Calu3 (cell line): Measurements from ENCODE around the gene GUK1. TPM values are rescaled to one million over a fixed set of nuclear protein-coding genes. Genes with fewer than 3 reads are reported as not detected.

ENCODE experiments used
- BruUV-seq: library from RNA; stranded (reverse); fragments of 400-500 nt; replicated peaks from 2 replicates; lab custom pipeline; 2021; lab: Mats Ljungman, UMichigan
- CTCF ChIA-PET: fragments of 300-600 bp; sonication (Branson Sonifier 250); formaldehyde crosslinking; loops from one replicate; lab custom pipeline; 2022; ENCODE audit warnings: antibody characterized with exemption; lab: Charles Lee
- DNase-seq: peaks from one replicate; pipeline ENCODE4 v3.0.0; 2022
- H3K27ac Mint-ChIP-seq: one replicate; pipeline ENCODE4 v1.8.0; 2022; ENCODE audit warnings: mixed read lengths; ENCODE audit not compliant: unreplicated experiment
- H3K27me3 Mint-ChIP-seq: one replicate; pipeline ENCODE4 v1.8.0; 2022; ENCODE audit warnings: mixed read lengths; ENCODE audit not compliant: unreplicated experiment
- H3K36me3 Mint-ChIP-seq: one replicate; pipeline ENCODE4 v1.8.0; 2022; ENCODE audit warnings: mild to moderate bottlenecking, moderate library complexity, mixed read lengths; ENCODE audit not compliant: insufficient read depth, unreplicated experiment
- H3K4me1 Mint-ChIP-seq: one replicate; pipeline ENCODE4 v1.8.0; 2022; ENCODE audit warnings: mild to moderate bottlenecking, low read depth, mixed read lengths; ENCODE audit not compliant: unreplicated experiment
- H3K4me3 Mint-ChIP-seq: one replicate; pipeline ENCODE4 v1.8.0; 2022; ENCODE audit warnings: mild to moderate bottlenecking, low read depth, moderate library complexity, mixed read lengths; ENCODE audit not compliant: unreplicated experiment
- H3K9me3 Mint-ChIP-seq: one replicate; pipeline ENCODE4 v1.8.0; 2022; ENCODE audit warnings: low read depth, mixed read lengths; ENCODE audit not compliant: unreplicated experiment
- intact Hi-C: fragments of 100-400 bp; cut with micrococcal nuclease; formaldehyde crosslinking; loops from one replicate; pipeline ENCODE4 v1.10.0; 2022; ENCODE audit not compliant: unreplicated experiment
- total RNA-seq: library from RNA; stranded (reverse); gene quantifications from 2 replicates; pipeline ENCODE4 v1.2.3, GENCODE V29; 2022
- TF ChIP-seq, protein P1 (sequence below): fragments of 200-600 bp; IDR thresholded peaks from one replicate; pipeline ENCODE4 v1.8.0; 2022; ENCODE audit warnings: antibody characterized with exemption; ENCODE audit not compliant: unreplicated experiment

The GUK1 gene
- total RNA-seq, 1 experiment from 2014 or later: 238 TPM

DNA sequence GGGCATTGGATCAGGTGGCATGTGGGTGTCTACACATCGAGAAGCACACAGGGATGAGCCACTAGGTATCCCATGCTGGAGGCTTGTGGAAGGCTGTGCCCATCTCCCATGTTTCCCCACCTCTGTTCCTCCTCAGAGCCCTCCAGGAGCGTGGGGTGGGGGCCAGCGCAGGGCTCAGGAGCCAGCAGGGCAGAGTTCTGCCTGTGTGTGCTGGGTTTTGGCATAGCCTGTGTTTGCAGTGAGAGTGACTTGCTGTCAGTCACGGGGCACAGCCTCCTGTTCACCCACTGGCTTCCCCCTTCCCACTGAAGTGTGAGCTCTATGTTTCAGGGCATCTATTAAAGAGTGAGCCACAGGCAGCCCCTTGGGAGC, 35.9 kb downstream of the GUK1 start:
- TF ChIP-seq, protein P1, sequence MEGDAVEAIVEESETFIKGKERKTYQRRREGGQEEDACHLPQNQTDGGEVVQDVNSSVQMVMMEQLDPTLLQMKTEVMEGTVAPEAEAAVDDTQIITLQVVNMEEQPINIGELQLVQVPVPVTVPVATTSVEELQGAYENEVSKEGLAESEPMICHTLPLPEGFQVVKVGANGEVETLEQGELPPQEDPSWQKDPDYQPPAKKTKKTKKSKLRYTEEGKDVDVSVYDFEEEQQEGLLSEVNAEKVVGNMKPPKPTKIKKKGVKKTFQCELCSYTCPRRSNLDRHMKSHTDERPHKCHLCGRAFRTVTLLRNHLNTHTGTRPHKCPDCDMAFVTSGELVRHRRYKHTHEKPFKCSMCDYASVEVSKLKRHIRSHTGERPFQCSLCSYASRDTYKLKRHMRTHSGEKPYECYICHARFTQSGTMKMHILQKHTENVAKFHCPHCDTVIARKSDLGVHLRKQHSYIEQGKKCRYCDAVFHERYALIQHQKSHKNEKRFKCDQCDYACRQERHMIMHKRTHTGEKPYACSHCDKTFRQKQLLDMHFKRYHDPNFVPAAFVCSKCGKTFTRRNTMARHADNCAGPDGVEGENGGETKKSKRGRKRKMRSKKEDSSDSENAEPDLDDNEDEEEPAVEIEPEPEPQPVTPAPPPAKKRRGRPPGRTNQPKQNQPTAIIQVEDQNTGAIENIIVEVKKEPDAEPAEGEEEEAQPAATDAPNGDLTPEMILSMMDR: no peak
- Mint-ChIP-seq H3K27me3 (no peaks in the 10 kb centered on the region), H3K36me3 (peaks cover 8% of the 10 kb centered on the region), H3K27ac (no peak overlapping the region), H3K4me1 (peaks cover 8% of the 10 kb centered on the region), H3K9me3 (no peaks in the 10 kb centered on the region), H3K4me3 (no peak overlapping the region)
- no peak for DNase-seq
- CTCF ChIA-PET: no interaction called here
- intact Hi-C loops: no loop called here
- no TSS peak for BruUV-seq

DNA sequence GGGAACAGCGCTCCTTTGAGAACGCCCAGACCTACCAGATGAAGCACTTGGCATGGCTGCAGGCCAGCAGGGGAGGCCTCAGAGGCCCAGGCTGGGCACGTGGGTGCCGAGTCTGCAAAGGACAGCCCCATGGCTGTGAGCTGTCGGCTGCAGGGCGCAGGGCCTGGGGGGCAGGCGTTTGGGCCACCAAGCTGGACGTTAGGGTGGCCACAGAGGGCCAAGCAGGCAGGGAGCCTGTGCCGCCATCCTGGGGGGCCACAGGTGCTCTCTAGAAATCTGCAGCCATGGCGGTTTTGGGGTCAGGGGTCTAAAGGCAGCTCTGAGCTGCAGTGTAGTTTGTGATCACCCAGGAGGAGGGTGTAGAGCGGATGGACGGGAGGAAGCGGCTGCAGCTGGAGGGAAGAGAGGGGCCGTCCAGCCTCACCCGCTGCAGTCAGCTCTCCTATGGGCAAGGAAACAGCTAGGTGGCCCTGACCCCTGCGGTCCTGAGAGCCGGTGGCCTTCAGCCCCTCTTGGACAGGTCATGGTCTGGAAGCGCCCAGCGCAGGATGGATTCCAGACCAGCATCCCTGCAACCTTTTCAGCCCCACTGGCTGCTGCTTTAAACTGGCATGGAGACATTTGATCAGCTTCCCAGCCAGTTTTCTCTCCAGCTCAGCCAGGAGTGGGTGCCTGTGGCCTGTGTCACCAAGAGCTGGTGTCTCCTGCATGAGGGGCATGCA, 36.5 kb downstream of the GUK1 start:
- intact Hi-C loops: no loop called here
- Mint-ChIP-seq H3K27ac (no peak overlapping the region), H3K4me1 (peaks cover 8% of the 10 kb centered on the region), H3K4me3 (no peak overlapping the region), H3K9me3 (no peaks in the 10 kb centered on the region), H3K36me3 (peaks cover 8% of the 10 kb centered on the region), H3K27me3 (no peaks in the 10 kb centered on the region)
- CTCF ChIA-PET: no interaction called here
- DNase-seq: no peak
- TF ChIP-seq, protein P1: no peak
- no TSS peak for BruUV-seq

DNA sequence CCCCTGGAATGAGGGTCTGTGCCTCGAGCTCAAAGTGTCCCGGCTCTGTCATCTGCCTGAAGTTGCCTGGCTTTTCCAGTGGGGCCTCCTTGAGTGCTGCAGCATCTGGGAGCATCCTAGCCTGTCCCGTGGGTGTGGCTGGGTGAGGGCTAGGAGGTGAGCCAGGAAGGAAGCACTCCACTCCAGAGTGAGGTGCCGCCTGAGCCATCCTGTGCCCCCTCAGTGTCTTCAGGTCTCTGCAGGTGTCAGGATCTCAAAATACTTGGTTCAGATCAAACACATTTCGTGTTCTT, 37.0 kb downstream of the GUK1 start:
- Mint-ChIP-seq H3K9me3 (no peaks in the 10 kb centered on the region), H3K27ac (no peak overlapping the region), H3K36me3 (peaks cover 8% of the 10 kb centered on the region), H3K27me3 (no peaks in the 10 kb centered on the region), H3K4me3 (no peak overlapping the region), H3K4me1 (peaks cover 8% of the 10 kb centered on the region)
- no peak for DNase-seq
- CTCF ChIA-PET: no interaction called here
- intact Hi-C loops: no loop called here
- TF ChIP-seq, protein P1: no peak
- BruUV-seq: no TSS peak

DNA sequence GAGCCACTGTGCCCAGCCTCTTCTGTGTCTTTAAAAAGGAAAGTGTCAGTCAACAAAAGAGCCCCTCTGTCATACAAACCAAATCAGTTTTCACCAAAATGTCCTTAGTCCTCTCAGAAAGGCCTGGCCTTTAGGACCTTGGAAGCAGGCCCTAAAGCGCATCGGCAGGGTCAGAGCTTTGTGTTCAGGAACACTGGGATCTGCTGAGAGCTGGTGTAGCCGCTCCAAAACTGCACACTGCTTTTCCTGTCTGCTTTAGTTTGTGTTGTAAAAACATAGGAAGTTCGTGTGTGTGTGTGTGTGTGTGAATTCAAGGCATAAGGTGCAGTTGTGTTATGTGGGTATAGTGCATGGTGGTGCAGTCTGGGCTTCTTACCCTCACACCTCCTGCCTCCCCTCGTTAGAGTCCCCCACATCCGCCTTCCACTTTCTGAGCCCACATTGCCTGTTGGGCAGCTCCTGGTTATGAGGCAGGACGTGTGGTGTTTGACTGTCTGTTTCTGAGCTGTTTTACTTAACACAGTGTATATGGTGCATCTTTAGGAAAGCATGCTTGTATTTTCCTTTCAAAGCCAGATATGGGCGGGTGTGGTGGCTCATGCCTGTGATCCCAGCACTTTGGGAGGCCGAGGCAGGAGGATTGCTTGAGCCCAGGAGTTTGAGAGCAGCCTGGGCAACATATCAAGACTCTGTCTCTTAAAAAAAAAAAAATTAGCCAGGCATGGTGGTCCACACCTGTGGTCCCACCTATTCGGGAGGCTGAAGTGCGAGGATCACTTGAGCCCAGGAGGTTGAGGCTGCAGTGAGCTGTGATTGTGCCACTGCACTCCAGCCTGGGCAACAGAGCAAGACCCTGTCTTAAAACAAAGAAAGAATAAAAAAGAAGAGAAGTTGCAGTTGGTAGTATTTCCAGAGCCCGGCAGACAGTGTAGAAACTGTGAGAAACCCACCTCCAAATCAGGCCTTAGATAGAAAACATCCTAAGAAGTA, 37.9 kb downstream of the GUK1 start:
- H3K4me3 Mint-ChIP-seq: no peak overlapping the region
- no peaks in the 10 kb centered on the region for H3K27me3 Mint-ChIP-seq
- TSS peak; percentile 6 for BruUV-seq
- H3K36me3 Mint-ChIP-seq: peaks cover 8% of the 10 kb centered on the region
- intact Hi-C loops: no loop called here
- TF ChIP-seq, protein P1: no peak
- CTCF ChIA-PET: no interaction called here
- no peaks in the 10 kb centered on the region for H3K9me3 Mint-ChIP-seq
- H3K27ac Mint-ChIP-seq: no peak overlapping the region
- DNase-seq: no peak
- H3K4me1 Mint-ChIP-seq: peaks cover 2% of the 10 kb centered on the region
